ENCODE results near the gene SERPINA5.

DNA sequence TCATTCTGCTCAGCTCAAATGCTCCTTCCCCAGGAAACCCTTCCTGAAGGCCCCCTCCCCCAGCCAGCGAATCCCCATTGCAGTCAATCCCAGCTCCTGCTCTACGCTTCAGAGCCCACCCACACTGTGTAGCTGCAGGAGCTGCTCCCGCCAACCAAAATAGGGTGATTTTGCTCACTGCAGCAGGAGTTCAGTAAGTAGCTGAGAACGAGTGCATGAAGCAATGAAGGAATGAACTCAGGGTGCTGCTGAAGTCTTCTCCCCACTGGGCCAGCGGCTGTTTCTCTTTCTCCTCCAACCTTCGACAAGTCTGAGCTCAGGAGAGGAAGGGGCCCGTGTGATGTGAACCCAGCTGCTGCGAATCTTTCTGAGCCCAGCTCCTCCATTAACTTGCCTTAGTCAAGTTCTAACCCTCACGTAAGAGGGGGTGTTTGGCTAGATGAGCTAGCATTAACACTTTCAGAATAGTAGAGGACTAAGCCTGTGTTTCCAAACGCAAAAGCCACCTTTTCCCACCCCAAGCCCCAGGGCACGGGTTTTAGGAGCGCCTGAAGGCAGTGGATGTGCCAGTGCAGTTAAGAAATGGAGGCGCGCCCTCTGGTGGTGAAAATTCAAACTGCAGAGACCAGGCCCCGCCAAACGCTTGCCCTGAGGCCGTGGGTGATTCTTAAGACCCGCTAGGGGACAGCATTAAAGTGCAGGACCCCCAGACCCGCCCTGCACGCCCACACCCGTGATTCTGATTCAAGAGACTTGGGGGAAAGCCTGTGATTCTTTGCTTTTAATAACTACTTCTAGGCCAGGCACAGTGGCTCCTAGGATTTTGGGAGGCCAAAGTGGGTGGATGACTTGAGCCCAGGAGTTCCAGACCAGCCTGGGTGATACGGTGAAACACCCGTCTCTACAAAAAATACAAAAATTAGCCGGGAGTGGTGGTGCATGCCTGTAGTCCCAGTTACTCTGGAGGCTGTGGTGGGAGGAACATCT, 31.9 kb upstream of the SERPINA5 start:
- TF ChIP-seq, protein P1, sequence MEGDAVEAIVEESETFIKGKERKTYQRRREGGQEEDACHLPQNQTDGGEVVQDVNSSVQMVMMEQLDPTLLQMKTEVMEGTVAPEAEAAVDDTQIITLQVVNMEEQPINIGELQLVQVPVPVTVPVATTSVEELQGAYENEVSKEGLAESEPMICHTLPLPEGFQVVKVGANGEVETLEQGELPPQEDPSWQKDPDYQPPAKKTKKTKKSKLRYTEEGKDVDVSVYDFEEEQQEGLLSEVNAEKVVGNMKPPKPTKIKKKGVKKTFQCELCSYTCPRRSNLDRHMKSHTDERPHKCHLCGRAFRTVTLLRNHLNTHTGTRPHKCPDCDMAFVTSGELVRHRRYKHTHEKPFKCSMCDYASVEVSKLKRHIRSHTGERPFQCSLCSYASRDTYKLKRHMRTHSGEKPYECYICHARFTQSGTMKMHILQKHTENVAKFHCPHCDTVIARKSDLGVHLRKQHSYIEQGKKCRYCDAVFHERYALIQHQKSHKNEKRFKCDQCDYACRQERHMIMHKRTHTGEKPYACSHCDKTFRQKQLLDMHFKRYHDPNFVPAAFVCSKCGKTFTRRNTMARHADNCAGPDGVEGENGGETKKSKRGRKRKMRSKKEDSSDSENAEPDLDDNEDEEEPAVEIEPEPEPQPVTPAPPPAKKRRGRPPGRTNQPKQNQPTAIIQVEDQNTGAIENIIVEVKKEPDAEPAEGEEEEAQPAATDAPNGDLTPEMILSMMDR (IDR thresholded peaks at IDR 0.05) = peak; percentile 98
- no peak for TF ChIP-seq EZH2phosphoT487 (IDR thresholded peaks at IDR 0.05)
- no peak for TF ChIP-seq EZH2 (IDR thresholded peaks at IDR 0.05)
